Ovary (tissue), 10 donors: ENCODE data around the gene MINDY3. TPM values are rescaled to one million over a fixed set of nuclear protein-coding genes. Genes with fewer than 3 reads are reported as not detected.
A peak's percentile ranks its signal among the peaks of the same experiment; 100 is the strongest.

Experiments used
- DNase-seq, 5 donors: peaks; one replicate each; pipeline ENCODE4 v3.0.0-alpha.2; 2019 to 2020
- H3K27ac ChIP-seq, 2 donors: fragments of 200-600 bp; one replicate each; pipeline versions ENCODE4 v1.5.1 to v1.8.0; 2019 to 2022
- H3K27me3 ChIP-seq: fragments of 200-600 bp; one replicate; pipeline ENCODE4 v1.8.0; 2022
- H3K36me3 ChIP-seq: fragments of 200-600 bp; sonication (generic); one replicate; pipeline ENCODE4 v1.5.1; 2019
- H3K4me1 ChIP-seq: one replicate; pipeline ENCODE4 v1.8.1; 2013; ENCODE audit warnings: mild to moderate bottlenecking, moderate library complexity; ENCODE audit not compliant: insufficient read depth
- H3K4me3 ChIP-seq: fragments of 200-600 bp; sonication (generic); one replicate; pipeline ENCODE4 v1.5.1; 2017
- H3K9me3 ChIP-seq, 2 donors: fragments of 200-600 bp in 1 of 2; sonication (generic) in 1 of 2; one replicate each; pipeline versions ENCODE4 v1.5.1 to v1.8.1; 2013 to 2019; ENCODE audit warnings: mild to moderate bottlenecking in 1 of 2, moderate library complexity in 1 of 2
- CTCF ChIP-seq, 3 donors: fragments of 450-650 bp in 2 of 3; fragments of 200-600 bp in 1 of 3; IDR thresholded peaks; one replicate each; pipeline versions ENCODE4 v1.5.1 to v1.8.0; 2016 to 2022; ENCODE audit warnings: antibody characterized with exemption in 3 of 3, mild to moderate bottlenecking in 1 of 3
- EP300 ChIP-seq: sonication (generic); formaldehyde crosslinking; IDR thresholded peaks from one replicate; pipeline ENCODE4 v1.6.1; 2017; ENCODE audit warnings: antibody characterized with exemption
- POLR2A ChIP-seq: fragments of 450-650 bp; IDR thresholded peaks from one replicate; pipeline ENCODE4 v1.6.1; 2017; ENCODE audit warnings: antibody characterized with exemption, mild to moderate bottlenecking, moderate library complexity
- WGBS, 3 donors: extraction: QIAGEN DNeasy Blood & Tissue Kit in 1 of 3; methylation state at CpG; one replicate each; pipeline versions ENCODE4 v1.1.5 to v1.1.7; 2013 to 2017; 5-methylcytosine and 5-hydroxymethylcytosine counted together
- intact Hi-C, 4 donors: fragments of 100-400 bp; cut with DNase I; formaldehyde crosslinking; loops; one replicate each; pipeline versions ENCODE4 v1.11.0 to v1.15.1; 2022 to 2023
- long read RNA-seq, 3 donors: library from polyadenylated mRNA in 2 of 3; unstranded in 2 of 3; transcript quantifications; one replicate each; pipeline ENCODE4 v2.0.0 and lab custom pipeline, GENCODE V29; 2021 to 2026
- polyA plus RNA-seq, 2 donors: library from polyadenylated mRNA; stranded (reverse); fragments of 200-250 nt in 1 of 2; fragments of 350-450 nt in 1 of 2; fragmentation: Illumina TruSeq in 1 of 2; extraction: RNeasy Lipid Tissue Mini Kit (QIAGEN cat#74804) in 1 of 2; gene quantifications; one replicate each; pipeline ENCODE4 v1.2.3, GENCODE V29; 2013 to 2014
- total RNA-seq, 7 donors: library from RNA; depleted of rRNA in 2 of 7; stranded (reverse); fragments of >200 nt in 2 of 7; fragmentation: NEBNext Ultra II Directional in 3 of 7; extraction: Animal tissue kit (Norgen Biotek cat#: 25700) in 3 of 7; gene quantifications; one replicate each; pipeline versions ENCODE4 v1.1.0 to v1.2.4, GENCODE V29; 2016 to 2023
- donor health status: DM: no; HTN: no; CAD: no; lungs with moderate emphysema.
- donor health status: DM: no; HTN: no; CAD: no.
- donor health status: Bipolar disorder and iron deficiency.
- donor health status: DM: yes; HTN: yes; CAD: no.
- donor health status: DM: no; HTN: no; CAD: no.
- donor health status: DM: yes; HTN: yes; CAD: no.

Gene MINDY3
- 10 to 100 TPM; 25.6 to 43.3 (median 35.0) TPM for total RNA-seq
- polyA plus RNA-seq, result 10 to 100 TPM; 15.7 to 26.1 TPM
- long read RNA-seq, donor 1, transcript MINDY3-201 (15 exons, 2,381 nt), result major isoform, 23 of 51 reads
- long read RNA-seq, donor 1, partial matches to known transcripts, result 3 of 51 reads
- long read RNA-seq, donor 1, other reads (novel, unspliced or antisense), result 21 of 51 reads
- long read RNA-seq, donor 2, transcript MINDY3-201 (15 exons, 2,381 nt), result major isoform, 8 of 13 reads
- long read RNA-seq, donor 2, partial matches to known transcripts, result 5 of 13 reads
- long read RNA-seq, donor 2, other reads (novel, unspliced or antisense), result 0 of 13 reads
- long read RNA-seq, donor 3, transcript MINDY3-201 (15 exons, 2,381 nt), result major isoform, 12 of 19 reads
- long read RNA-seq, donor 3, partial matches to known transcripts, result 0 of 19 reads
- long read RNA-seq, donor 3, other reads (novel, unspliced or antisense), result 7 of 19 reads

- peak; percentile 26 for TF ChIP-seq POLR2A
- TF ChIP-seq EP300, result no peak
- Histone ChIP-seq H3K4me1 (no peaks in the 10 kb centered on the region), H3K27ac (peak within 1 kb of the TSS in 1 of 2 donors; percentile 40), H3K27me3 (no peaks in the 10 kb centered on the region), H3K4me3 (peak within 1 kb of the TSS; percentile 94), H3K9me3 (no peaks in the 10 kb centered on the region), H3K36me3 (no peaks in the 10 kb centered on the region)
- 1% methylated on average over 33 to 47 of the region's 47 CpGs for WGBS, 3 donors
- peak; percentile 74 to 85 (median 79) for DNase-seq
- intact Hi-C loops, result no loop called here
Measured at GRCh38 chr10:15859906-15860691, at the start of gene MINDY3. TSS of gene MINDY3 (minus strand) at chr10:15860507. CDS start at chr10:15860299, 208 bp downstream.

GRCh38 chr10:15901889-15902288 is 41.6 kb upstream of the MINDY3 start:
- Histone ChIP-seq H3K27me3 (no peaks in the 10 kb centered on the region), H3K9me3 (no peaks in the 10 kb centered on the region), H3K27ac (no peak overlapping the region), H3K36me3 (no peaks in the 10 kb centered on the region), H3K4me1 (no peaks in the 10 kb centered on the region), H3K4me3 (no peak overlapping the region)
- intact Hi-C loops, result no loop called here
- TF ChIP-seq CTCF (IDR thresholded peaks at IDR 0.05), result no peak
- no peak for DNase-seq
- 57 to 69% (median 58%) methylated on average over 3 of the region's 3 CpGs for WGBS, 3 donors

GRCh38 chr10:15898046-15898445 is 37.7 kb upstream of the MINDY3 start:
- Histone ChIP-seq H3K27me3 (no peaks in the 10 kb centered on the region), H3K27ac (no peak overlapping the region), H3K4me1 (no peaks in the 10 kb centered on the region), H3K4me3 (no peak overlapping the region), H3K9me3 (no peaks in the 10 kb centered on the region), H3K36me3 (no peaks in the 10 kb centered on the region)
- intact Hi-C loops, result no loop called here
- DNase-seq, result no peak
- no peak for TF ChIP-seq EP300
- no peak for TF ChIP-seq CTCF (IDR thresholded peaks at IDR 0.05)
- no peak for TF ChIP-seq POLR2A
- 57 to 59% (median 58%) methylated on average over 4 of the region's 4 CpGs for WGBS, 3 donors

GRCh38 chr10:15897287-15897686 is 37.0 kb upstream of the MINDY3 start:
- no peak for DNase-seq
- intact Hi-C loops, result no loop called here
- Histone ChIP-seq H3K27ac (no peak overlapping the region), H3K9me3 (no peaks in the 10 kb centered on the region), H3K4me3 (no peak overlapping the region), H3K27me3 (no peaks in the 10 kb centered on the region), H3K36me3 (no peaks in the 10 kb centered on the region), H3K4me1 (no peaks in the 10 kb centered on the region)
- 30 to 42% (median 39%) methylated on average over 3 of the region's 3 CpGs for WGBS, 3 donors
- no peak for TF ChIP-seq POLR2A
- no peak for TF ChIP-seq EP300
- no peak for TF ChIP-seq CTCF (IDR thresholded peaks at IDR 0.05)
